Testis (tissue), 2 donors: Measurements from ENCODE around the gene TGFBI.

ENCODE experiments used
- CTCF ChIP-seq, 3 experiments: fragments of 450-650 bp in 2 of 3; fragments of 200-600 bp in 1 of 3; sonication (generic) in 1 of 3; IDR thresholded peaks; one replicate each; pipeline ENCODE4 v1.5.1; 2016 to 2019; ENCODE audit warnings: antibody characterized with exemption in 3 of 3, mild to moderate bottlenecking in 2 of 3, moderate library complexity in 1 of 3
- POLR2A ChIP-seq: fragments of 450-650 bp; IDR thresholded peaks from one replicate; pipeline ENCODE4 v1.6.1; 2017; ENCODE audit warnings: antibody characterized with exemption, mild to moderate bottlenecking, moderate library complexity

GRCh38 chr5:136103118-136103517 is 74.3 kb downstream of the TGFBI start:
- TF ChIP-seq CTCF (IDR thresholded peaks at IDR 0.05) (no peak), POLR2A (no peak)
